K562 (cell line): ENCODE data around the gene KCNJ10. TPM values are rescaled to one million over a fixed set of nuclear protein-coding genes. Genes with fewer than 3 reads are reported as not detected.

Experiments
- ATAC-seq: fragments of 200-7000 bp; cut with Tn5 transposase; 3 replicates; pipeline ENCODE4 v1.9.1; 2020; ENCODE audit warnings: moderate library complexity
- BruUV-seq: library from RNA; stranded (reverse); fragments of 400-500 nt; replicated peaks from 2 replicates; lab custom pipeline; 2021; lab: Mats Ljungman, UMichigan
- CTCF ChIA-PET: fragments of 300-600 bp; formaldehyde crosslinking; extraction: SDS; loops from one replicate; lab custom pipeline; 2021; ENCODE audit warnings: low intra/inter-chr PET ratio; lab: Yijun Ruan, JAX
- POLR2A ChIA-PET: fragments of 300-600, 350-650 bp; sonication (Branson Sonifier 250); formaldehyde crosslinking; extraction: SDS; loops from one replicate; lab custom pipeline; 2021; ENCODE audit warnings: antibody characterized with exemption, inconsistent platforms; lab: Yijun Ruan, JAX
- DNase-seq, 4 experiments: peaks; one replicate each; pipeline versions ENCODE4 v3.0.0 to v3.0.0-alpha.2; 2011 to 2018; ENCODE audit warnings: low spot score in 3 of 4, mixed read lengths in 3 of 4; ENCODE audit errors: extremely low read depth in 1 of 4
- FAIRE-seq: peaks from 2 replicates; lab custom pipeline; 2011; peaks lifted over from hg19 to GRCh38; lab: Jason Lieb, UNC
- H2AFZ ChIP-seq: 2 replicates; pipeline ENCODE4 v1.6.0; 2011; ENCODE audit warnings: low read depth, low read length, control low read depth, inconsistent platforms
- H3K27ac ChIP-seq: fragments of 200-600 bp; 3 replicates; pipeline ENCODE4 v1.8.0; 2011; ENCODE audit warnings: low read depth, mild to moderate bottlenecking, control low read depth, inconsistent platforms, low read length, moderate library complexity, mixed read lengths; ENCODE audit errors: extremely low read depth
- H3K27me3 ChIP-seq, 2 experiments: fragments of 300-600 bp in 1 of 2; 2 replicates in 1 of 2; 3 replicates in 1 of 2; pipeline versions ENCODE4 v1.6.0 to v1.8.0; 2011; ENCODE audit warnings: inconsistent platforms in 2 of 2, low read length in 2 of 2, mild to moderate bottlenecking in 1 of 2, mixed read lengths in 1 of 2, moderate library complexity in 1 of 2; ENCODE audit not compliant: control insufficient read depth in 2 of 2, insufficient read depth in 2 of 2
- H3K36me3 ChIP-seq: fragments of 300-600 bp; 3 replicates; pipeline ENCODE4 v1.8.0; 2011; ENCODE audit warnings: mild to moderate bottlenecking, low read length, inconsistent platforms; ENCODE audit not compliant: control insufficient read depth, insufficient read depth
- H3K4me1 ChIP-seq, 2 experiments: fragments of 200-600 bp in 1 of 2; replicated peaks in 1 of 2; 2 replicates in 1 of 2; 3 replicates in 1 of 2; pipeline versions ENCODE4 v1.5.1 to v1.8.0; 2011; ENCODE audit warnings: inconsistent platforms in 2 of 2, low read length in 2 of 2, mild to moderate bottlenecking in 1 of 2, mixed read lengths in 1 of 2, moderate library complexity in 1 of 2; ENCODE audit not compliant: control insufficient read depth in 2 of 2, insufficient read depth in 2 of 2
- H3K4me2 ChIP-seq: 2 replicates; pipeline ENCODE4 v1.6.1; 2011; ENCODE audit warnings: low read length, control low read depth, inconsistent platforms, mixed read lengths; ENCODE audit not compliant: insufficient read depth
- H3K4me3 ChIP-seq: fragments of 200-600 bp; sonication (generic), shearing (Covaris generic); 2 replicates; pipeline ENCODE4 v1.5.1; 2016; ENCODE audit warnings: control low read depth, inconsistent platforms
- H3K79me2 ChIP-seq: fragments of 200-600 bp; 3 replicates; pipeline ENCODE4 v1.8.0; 2011; ENCODE audit warnings: low read length, inconsistent platforms; ENCODE audit not compliant: control insufficient read depth, insufficient read depth
- H3K9ac ChIP-seq, 2 experiments: 2 replicates each; pipeline versions ENCODE4 v1.6.0 to v1.6.1; 2011; ENCODE audit warnings: low read depth in 2 of 2, low read length in 2 of 2, control low read depth in 1 of 2, inconsistent platforms in 1 of 2, mild to moderate bottlenecking in 1 of 2, mixed read lengths in 1 of 2; ENCODE audit not compliant: insufficient read depth in 1 of 2
- H3K9me1 ChIP-seq: one replicate; pipeline ENCODE4 v1.6.0; 2011; ENCODE audit warnings: inconsistent platforms, mild to moderate bottlenecking, low read length, moderate library complexity; ENCODE audit not compliant: control insufficient read depth, insufficient read depth
- H3K9me3 ChIP-seq: replicated peaks from 2 replicates; pipeline ENCODE4 v1.5.1; 2011; ENCODE audit warnings: low read depth, low read length, inconsistent platforms; ENCODE audit not compliant: control insufficient read depth, insufficient read depth
- H4K20me1 ChIP-seq: replicated peaks from 2 replicates; pipeline ENCODE4 v1.6.1; 2011; ENCODE audit warnings: low read length, inconsistent platforms, mixed read lengths; ENCODE audit not compliant: control insufficient read depth, insufficient read depth
- CHCHD3 ChIP-seq: fragments of 250-450 bp; sonication (Bioruptor Pico); IDR thresholded peaks from 2 replicates; pipeline ENCODE4 v2.1.2; 2022; ENCODE audit warnings: mild to moderate bottlenecking
- FOXK2 ChIP-seq, 2 experiments: fragments of 450-650 bp; IDR thresholded peaks in 1 of 2; conservative IDR thresholded peaks in 1 of 2; 2 replicates each; pipeline ENCODE4 v1.6.1; 2016; ENCODE audit warnings: low read depth in 2 of 2, mild to moderate bottlenecking in 1 of 2
- GATAD2B ChIP-seq: fragments of 450-650 bp; IDR thresholded peaks from 2 replicates; pipeline ENCODE4 v1.6.1; 2017; ENCODE audit warnings: mild to moderate bottlenecking, borderline replicate concordance
- HEY1 ChIP-seq: fragments of 250-450 bp; sonication (Bioruptor Pico); IDR thresholded peaks from 2 replicates; pipeline ENCODE4 v1.5.0; 2020; ENCODE audit warnings: mild to moderate bottlenecking, moderate library complexity, borderline replicate concordance
- KDM1A ChIP-seq, 2 experiments: fragments of 450-650 bp; IDR thresholded peaks; 2 replicates each; pipeline ENCODE4 v1.6.1; 2016; ENCODE audit warnings: mild to moderate bottlenecking in 2 of 2
- SIRT6 ChIP-seq: IDR thresholded peaks from one replicate; pipeline ENCODE4 v1.6.1; 2012; ENCODE audit warnings: low read depth, mild to moderate bottlenecking, control low read depth, inconsistent platforms, low read length, moderate library complexity
- SLC30A9 ChIP-seq: fragments of 250-450 bp; sonication (Bioruptor Pico); IDR thresholded peaks from 2 replicates; pipeline ENCODE4 v1.8.0; 2022; ENCODE audit warnings: mild to moderate bottlenecking, moderate library complexity
- SP1 ChIP-seq: sonication (generic); formaldehyde crosslinking; IDR thresholded peaks from 2 replicates; pipeline ENCODE4 v1.8.1; 2022; ENCODE audit warnings: mild to moderate bottlenecking, missing genetic modification reagents
- SRF ChIP-seq, 2 experiments: fragments of 250-450, 450-650 bp in 1 of 2; sonication (Bioruptor Pico) in 1 of 2; sonication (generic) in 1 of 2; formaldehyde crosslinking; IDR thresholded peaks; 2 replicates each; pipeline versions ENCODE4 v1.5.0 to v1.5.1; 2020 to 2022; ENCODE audit warnings: mild to moderate bottlenecking in 1 of 2, missing genetic modification reagents in 1 of 2
- THAP12 ChIP-seq: fragments of 250-450 bp; sonication (Bioruptor Pico); IDR thresholded peaks from 2 replicates; pipeline ENCODE4 v1.9.0; 2021; ENCODE audit warnings: mild to moderate bottlenecking, inconsistent platforms
- ZC3H8 ChIP-seq: fragments of 450-650 bp; IDR thresholded peaks from 2 replicates; pipeline ENCODE4 v1.6.1; 2017
- ZMIZ1 ChIP-seq, 2 experiments: fragments of 150-350 bp in 1 of 2; IDR thresholded peaks; 2 replicates each; pipeline ENCODE4 v1.6.1; 2012 to 2016; ENCODE audit warnings: low read depth in 2 of 2, low read length in 2 of 2, mild to moderate bottlenecking in 1 of 2, moderate library complexity in 1 of 2
- ZNF174 ChIP-seq: fragments of 250-450 bp; sonication (Bioruptor Pico); IDR thresholded peaks from 2 replicates; pipeline ENCODE4 v1.4.0; 2020; ENCODE audit warnings: mild to moderate bottlenecking
- ZNF449 ChIP-seq: fragments of 250-450 bp; sonication (Bioruptor Pico); IDR thresholded peaks from 2 replicates; pipeline ENCODE4 v1.8.0; 2022; ENCODE audit warnings: moderate library complexity, mild to moderate bottlenecking, inconsistent platforms
- WGBS: fragments of 100-300 bp; shearing (Covaris generic); methylation state at CpG from one replicate; pipeline ENCODE4 v1.1.6; 2016; ENCODE audit warnings: low coverage, mixed read lengths; ENCODE audit not compliant: insufficient coverage; ENCODE audit errors: missing lambda C conversion rate; 5-methylcytosine and 5-hydroxymethylcytosine counted together
- in situ Hi-C: fragments of 300-500 bp; cut with MboI; formaldehyde crosslinking; loops from 4 replicates; pipeline ENCODE4 v1.15.0; 2018; ENCODE audit warnings: inconsistent platforms, mixed read lengths
- intact Hi-C: fragments of 100-400 bp; cut with micrococcal nuclease; formaldehyde crosslinking; loops from 2 replicates; pipeline ENCODE4 v1.14.2; 2022
- polyA plus RNA-seq, 8 experiments: library from polyadenylated mRNA; depleted of rRNA in 4 of 8; stranded (reverse) in 5 of 8; unstranded in 3 of 8; fragments of >200 nt; fragmentation: Nextera tagmentation in 2 of 8; fragmentation: Illumina TruSeq in 1 of 8; extraction: Ambion mirVana in 2 of 8; extraction: Trizol in 1 of 8; gene quantifications; 2 replicates each; pipeline versions ENCODE4 v1.2.1 to v1.2.3, GENCODE V29; 2011 to 2014; ENCODE audit warnings: inconsistent platforms in 1 of 8, missing spikeins in 1 of 8
- total RNA-seq, 7 experiments: library from RNA; depleted of rRNA in 6 of 7; stranded (reverse); fragments of >200 nt in 6 of 7; fragmentation: Illumina TruSeq in 2 of 7; extraction: Trizol in 2 of 7; gene quantifications; 2 replicates each; pipeline versions ENCODE4 v1.2.1 to v1.2.3, GENCODE V29; 2011 to 2021; ENCODE audit warnings: low replicate concordance in 1 of 7

Gene KCNJ10
- total and polyA plus RNA-seq, 9 of the 15 experiments (the other 6 are each of a cell fraction or from before 2014, with no cell fraction given): 0.06 to 0.11 TPM; not detected in 7

GRCh38 chr1:159986531-159986930 is 83.4 kb downstream of the KCNJ10 start:
- peaks cover 8 to 24% of the 10 kb centered on the region in 2 experiments; a peak in 3 of 5 replicates for H3K27me3 ChIP-seq
- DNase-seq (no peak), ATAC-seq (no peak), FAIRE-seq (no peak)
- H2AFZ ChIP-seq: no peak overlapping the region
- no peaks in the 10 kb centered on the region for H3K79me2 ChIP-seq
- ChIA-PET CTCF (no interaction called here), POLR2A (interaction anchor here (0.6 to 1.3 kb wide), 2 partner anchors 21 to 375 kb away, joined by 3 read pairs; no protein-coding TSS in a partner anchor)
- BruUV-seq: no TSS peak
- TF ChIP-seq FOXK2 (conservative IDR thresholded peaks at IDR 0.05 in 1 of 2, IDR thresholded peaks at IDR 0.05 in 1 of 2; ENCODE audit: low read depth in 2 of 2) (no peak), THAP12 (no peak), GATAD2B (no peak), SLC30A9 (CRISPR knock-in tag) (no peak), HEY1 (CRISPR knock-in tag) (no peak), ZNF449 (CRISPR knock-in tag) (no peak), CHCHD3 (CRISPR knock-in tag) (no peak), ZMIZ1 (IDR thresholded peaks at IDR 0.05; ENCODE audit: low read depth in 2 of 2, low read length in 2 of 2) (no peak), SIRT6 (no peak), KDM1A (IDR thresholded peaks at IDR 0.05) (no peak), ZNF174 (CRISPR knock-in tag) (no peak), SP1 (CRISPR knock-in tag) (no peak), ZC3H8 (no peak), SRF (CRISPR knock-in tag; IDR thresholded peaks at IDR 0.05) (no peak)
- in situ Hi-C loops: loop anchor here (25.0 kb wide), 1 partner anchor 799 kb away; no protein-coding TSS in a partner anchor
- H3K9me1 ChIP-seq: no peaks in the 10 kb centered on the region
- WGBS: 0% methylated on average over 1 of the region's 1 CpG
- no peaks in the 10 kb centered on the region for H3K4me1 ChIP-seq
- H3K36me3 ChIP-seq: no peaks in the 10 kb centered on the region
- no peaks in the 10 kb centered on the region for H4K20me1 ChIP-seq
- H3K9ac ChIP-seq: no peak overlapping the region
- H3K4me3 ChIP-seq: no peak overlapping the region
- H3K4me2 ChIP-seq: no peak overlapping the region
- intact Hi-C loops: no loop called here
- H3K9me3 ChIP-seq: no peaks in the 10 kb centered on the region
- H3K27ac ChIP-seq: no peak overlapping the region
